Heart left ventricle (tissue), 16 donors: ENCODE data around the gene FAM171A1. TPM values are rescaled to one million over a fixed set of nuclear protein-coding genes. Genes with fewer than 3 reads are reported as not detected.
"Not testable (repeated sequence)": the region's sequence is repeated elsewhere in the genome, so short reads cannot be mapped to it uniquely, and the experiment has no call there.

ENCODE experiments used
- ATAC-seq, 4 donors: fragments of 200-7000 bp; cut with Tn5 transposase; one replicate each; pipeline ENCODE4 v1.9.1; 2020 to 2022; ENCODE audit warnings: moderate library complexity in 4 of 4, mild to moderate bottlenecking in 3 of 4, moderate number of reproducible peaks in 1 of 4
- DNase-seq, 5 donors: peaks; one replicate each; pipeline ENCODE4 v3.0.0-alpha.2; 2020
- H3K27ac ChIP-seq, 12 donors: fragments of 200-600 bp; sonication (generic) in 4 of 12; one replicate each; pipeline versions ENCODE4 v1.5.0 to v1.8.0; 2016 to 2022; ENCODE audit warnings: mild to moderate bottlenecking in 2 of 12
- H3K27me3 ChIP-seq, 9 donors: fragments of 200-600 bp; sonication (generic) in 2 of 9; one replicate each; pipeline versions ENCODE4 v1.5.1 to v1.8.0; 2016 to 2022; ENCODE audit warnings: mild to moderate bottlenecking in 3 of 9
- H3K36me3 ChIP-seq, 9 donors: fragments of 200-600 bp; sonication (generic) in 2 of 9; one replicate each; pipeline versions ENCODE4 v1.5.0 to v1.8.0; 2018 to 2022; ENCODE audit warnings: mild to moderate bottlenecking in 2 of 9
- H3K4me1 ChIP-seq, 12 donors: fragments of 200-600 bp; sonication (generic) in 4 of 12; one replicate each; pipeline versions ENCODE4 v1.5.0 to v1.8.0; 2016 to 2022; ENCODE audit warnings: mild to moderate bottlenecking in 3 of 12
- H3K4me3 ChIP-seq, 12 donors: fragments of 200-600 bp; sonication (generic) in 4 of 12; one replicate each; pipeline versions ENCODE4 v1.5.0 to v1.8.0; 2017 to 2022; ENCODE audit warnings: mild to moderate bottlenecking in 9 of 12, moderate library complexity in 4 of 12
- H3K9me3 ChIP-seq, 12 donors: fragments of 200-600 bp; sonication (generic) in 4 of 12; one replicate each; pipeline versions ENCODE4 v1.5.0 to v1.8.0; 2016 to 2022; ENCODE audit warnings: mild to moderate bottlenecking in 1 of 12
- POLR2A ChIP-seq, 2 donors: fragments of 450-650 bp; IDR thresholded peaks; one replicate each; pipeline ENCODE4 v1.6.1; 2017; ENCODE audit warnings: antibody characterized with exemption in 2 of 2, mild to moderate bottlenecking in 2 of 2, moderate library complexity in 2 of 2
- WGBS, 4 donors: extraction: QIAGEN DNeasy Blood & Tissue Kit in 2 of 4; methylation state at CpG; one replicate each; pipeline versions ENCODE4 v1.1.5 to v1.1.7; 2013 to 2018; 5-methylcytosine and 5-hydroxymethylcytosine counted together
- intact Hi-C, 10 donors: fragments of 100-400 bp; cut with DNase I; formaldehyde crosslinking; loops; one replicate each; pipeline versions ENCODE4 v1.11.1 to v1.14.2; 2022
- polyA plus RNA-seq, 2 donors: library from polyadenylated mRNA; stranded (reverse); fragments of 200-250 nt; gene quantifications; one replicate each; pipeline ENCODE4 v1.2.3, GENCODE V29; 2013
- total RNA-seq, 9 donors: library from RNA; depleted of rRNA in 2 of 9; stranded (reverse); fragments of >200 nt in 2 of 9; fragmentation: NEBNext Ultra II Directional in 3 of 9; extraction: Animal tissue kit (Norgen Biotek cat#: 25700) in 3 of 9; gene quantifications; one replicate each; pipeline versions ENCODE4 v1.1.0 to v1.2.4, GENCODE V29; 2016 to 2023
- TF ChIP-seq, protein P1 (sequence below), 12 donors: fragments of 200-600 bp; sonication (generic) in 4 of 12; IDR thresholded peaks; one replicate each; pipeline versions ENCODE4 v1.5.0 to v1.8.0; 2018 to 2022; ENCODE audit warnings: antibody characterized with exemption in 12 of 12, mild to moderate bottlenecking in 5 of 12
- donor health status: ischemic (EF 13 %, LVEDD 7.1; RV severe dilation, severe dysfunction).
- donor health status: healthy with polysubstance abuse.
- donor health status: DM: no; HTN: yes; CAD: no.
- donor health status: DM: no; HTN: no; CAD: no.
- donor health status: ischemic (EF 25% LVEDD 6.9; RV normal size, moderate dysfunction).
- donor health status: ischemic (EF 25% LVEDD 5.7; RV mildly dilated, moderate dysfunction).
- donor health status: healthy.
- donor health status: DM: yes; HTN: yes; CAD: no.
- donor health status: ischemic (EF 35%, LVEDD 5.7; RV mildly dilated, moderate dysfunction).
- donor health status: nonischemic (EF 11% LVEDD 7.7; RV severe dilation, severe dysfunction).
- donor health status: DM: yes; HTN: yes; CAD: no.
- donor health status: PGD.
- donor health status: ischemic (EF 29% LVEDD 5.4; RV normal size, mild dysfunction).
- donor health status: nonischemic (EF 23%, LVEDD 6.1; RV moderate dilation, normal function).

FAM171A1 gene
- total and polyA plus RNA-seq, 11 donors = 4.1 to 18.0 (median 9.8) TPM

DNA sequence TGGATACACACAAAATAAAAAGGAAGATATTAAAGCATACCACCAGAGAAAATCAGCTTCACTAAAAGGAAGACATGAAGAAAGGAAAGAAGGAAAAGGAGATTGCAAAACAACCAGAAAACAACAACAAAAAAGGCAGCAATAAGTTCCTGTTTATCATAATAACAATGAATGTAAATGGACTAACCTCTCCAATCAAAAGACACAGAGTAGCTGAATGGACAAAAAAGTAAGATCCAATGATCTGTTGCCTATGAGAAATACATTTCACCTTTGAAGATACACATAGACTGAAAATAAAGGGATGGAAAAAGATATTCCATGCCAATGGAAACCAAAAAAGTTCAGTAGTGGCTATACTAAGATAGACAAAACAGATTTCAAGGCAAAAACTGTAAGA is 30.3 kb upstream of the FAM171A1 start:
- Histone ChIP-seq H3K4me3 (no peak overlapping the region), H3K9me3 (peaks cover 0 to 30% (median 0%) of the 10 kb centered on the region in 12 donors), H3K36me3 (no peaks in the 10 kb centered on the region), H3K27ac (no peak overlapping the region), H3K4me1 (no peaks in the 10 kb centered on the region), H3K27me3 (no peaks in the 10 kb centered on the region)
- DNase-seq (no peak), ATAC-seq (no peak)
- intact Hi-C loops = no loop called here
- TF ChIP-seq, protein P1, sequence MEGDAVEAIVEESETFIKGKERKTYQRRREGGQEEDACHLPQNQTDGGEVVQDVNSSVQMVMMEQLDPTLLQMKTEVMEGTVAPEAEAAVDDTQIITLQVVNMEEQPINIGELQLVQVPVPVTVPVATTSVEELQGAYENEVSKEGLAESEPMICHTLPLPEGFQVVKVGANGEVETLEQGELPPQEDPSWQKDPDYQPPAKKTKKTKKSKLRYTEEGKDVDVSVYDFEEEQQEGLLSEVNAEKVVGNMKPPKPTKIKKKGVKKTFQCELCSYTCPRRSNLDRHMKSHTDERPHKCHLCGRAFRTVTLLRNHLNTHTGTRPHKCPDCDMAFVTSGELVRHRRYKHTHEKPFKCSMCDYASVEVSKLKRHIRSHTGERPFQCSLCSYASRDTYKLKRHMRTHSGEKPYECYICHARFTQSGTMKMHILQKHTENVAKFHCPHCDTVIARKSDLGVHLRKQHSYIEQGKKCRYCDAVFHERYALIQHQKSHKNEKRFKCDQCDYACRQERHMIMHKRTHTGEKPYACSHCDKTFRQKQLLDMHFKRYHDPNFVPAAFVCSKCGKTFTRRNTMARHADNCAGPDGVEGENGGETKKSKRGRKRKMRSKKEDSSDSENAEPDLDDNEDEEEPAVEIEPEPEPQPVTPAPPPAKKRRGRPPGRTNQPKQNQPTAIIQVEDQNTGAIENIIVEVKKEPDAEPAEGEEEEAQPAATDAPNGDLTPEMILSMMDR (IDR thresholded peaks at IDR 0.05) = no peak
- TF ChIP-seq POLR2A (IDR thresholded peaks at IDR 0.05) = no peak

- H3K4me3 ChIP-seq, H3K27ac ChIP-seq, H3K4me1 ChIP-seq, intact Hi-C loops, H3K36me3 ChIP-seq, ATAC-seq, H3K27me3 ChIP-seq, DNase-seq: not testable (repeated sequence)
- H3K9me3 ChIP-seq = peaks cover 0 to 30% (median 0%) of the 10 kb centered on the region in 12 donors
Measured at GRCh38 chr10:15400461-15400860, 29.4 kb upstream of the FAM171A1 start.

GRCh38 chr10:15399060-15399661 is 28.1 kb upstream of the FAM171A1 start:
- no peak overlapping the region for H3K27ac ChIP-seq
- DNase-seq (no peak), ATAC-seq (no peak)
- no peak for TF ChIP-seq POLR2A (IDR thresholded peaks at IDR 0.05)
- TF ChIP-seq, protein P1 (IDR thresholded peaks at IDR 0.05) = no peak
- intact Hi-C loops = no loop called here
- H3K27me3 ChIP-seq = no peaks in the 10 kb centered on the region
- no peak overlapping the region for H3K4me3 ChIP-seq
- H3K4me1 ChIP-seq = no peaks in the 10 kb centered on the region
- no peaks in the 10 kb centered on the region for H3K36me3 ChIP-seq
- H3K9me3 ChIP-seq = peaks cover 0 to 23% (median 0%) of the 10 kb centered on the region in 12 donors
- WGBS, 4 donors = 60 to 88% (median 71%) methylated on average over 1 of the region's 1 CpG

DNA sequence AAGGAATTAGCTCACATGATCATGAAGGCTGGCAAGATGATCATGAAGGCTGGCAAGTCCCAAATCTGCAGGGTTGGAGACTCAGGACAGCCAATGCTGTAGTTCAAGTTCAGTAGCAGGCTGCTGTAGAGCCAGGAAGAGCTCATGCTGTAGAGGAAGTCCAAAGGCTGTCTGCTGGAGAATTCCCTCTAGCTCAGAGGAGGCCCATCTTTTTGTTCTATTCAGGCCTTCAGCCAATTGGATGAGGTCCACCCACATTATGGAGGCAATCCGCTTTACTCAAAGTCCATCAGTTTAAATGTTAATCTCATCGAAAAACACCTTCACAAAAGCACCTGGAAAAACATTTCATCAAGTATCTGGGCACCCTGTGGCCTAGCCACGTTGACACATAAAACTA is 24.8 kb upstream of the FAM171A1 start:
- no peak for DNase-seq
- peaks cover 0 to 3% (median 0%) of the 10 kb centered on the region in 12 donors for H3K4me1 ChIP-seq
- intact Hi-C loops = no loop called here
- H3K4me3 ChIP-seq = no peak overlapping the region
- H3K27ac ChIP-seq = no peak overlapping the region
- peaks cover 0 to 7% (median 0%) of the 10 kb centered on the region in 12 donors for H3K9me3 ChIP-seq
- ATAC-seq = no peak
- no peak for TF ChIP-seq POLR2A (IDR thresholded peaks at IDR 0.05)
- TF ChIP-seq, protein P1 (IDR thresholded peaks at IDR 0.05) = no peak
- H3K27me3 ChIP-seq = no peaks in the 10 kb centered on the region
- H3K36me3 ChIP-seq = no peaks in the 10 kb centered on the region
- WGBS, 4 donors = 80 to 87% (median 81%) methylated on average over 3 of the region's 3 CpGs
